Posterior cingulate gyrus (tissue), 11 donors: ENCODE data around the gene SLCO4A1.

Source experiments
- DNase-seq, 10 donors: peaks; one replicate each; pipeline versions ENCODE4 v3.0.0 to v3.0.0-alpha.2; 2020 to 2021; ENCODE audit warnings: mixed read lengths in 3 of 10
- intact Hi-C: fragments of 100-400 bp; cut with DNase I; formaldehyde crosslinking; loops from one replicate; pipeline ENCODE4 v1.15.1; 2023

The SLCO4A1 gene

GRCh38 chr20:62706857-62707256 is 64.6 kb downstream of the SLCO4A1 start:
- intact Hi-C loops: no loop called here
- no peak for DNase-seq

DNA sequence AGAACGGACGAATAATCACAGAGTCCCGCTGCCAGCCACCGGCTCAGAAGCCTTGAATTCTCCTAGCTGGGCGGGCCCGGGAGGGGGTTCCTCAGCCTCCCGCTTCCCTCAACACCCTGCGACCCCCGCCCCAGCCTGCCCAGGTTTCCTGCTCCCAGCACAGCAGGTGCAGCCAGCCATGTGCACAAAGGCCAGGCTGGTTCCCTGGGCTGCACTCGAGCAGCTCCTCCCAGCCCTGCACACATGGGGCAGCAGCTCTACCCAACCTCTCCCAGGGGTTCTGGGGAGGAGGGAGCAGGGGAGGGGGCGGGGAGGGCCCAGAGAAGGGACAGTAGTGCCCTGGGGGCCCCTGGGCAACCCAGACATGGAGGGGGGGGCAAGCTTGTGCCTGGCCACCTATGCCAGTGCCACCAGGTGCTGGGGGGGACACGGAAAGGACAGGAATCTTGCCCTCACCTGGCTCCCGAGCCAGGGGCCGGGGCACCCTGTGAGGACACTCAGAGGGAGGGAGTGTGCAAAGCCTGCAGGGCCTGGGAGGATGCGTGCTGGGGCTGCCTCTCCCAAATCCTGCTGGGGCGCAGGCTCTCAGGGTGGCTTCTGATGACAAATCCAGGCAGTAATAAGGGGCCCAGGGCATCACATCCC is 65.1 kb downstream of the SLCO4A1 start:
- DNase-seq: peak in 2 of 10 donors; percentile 68 to 74
- intact Hi-C loops: no loop called here

DNA sequence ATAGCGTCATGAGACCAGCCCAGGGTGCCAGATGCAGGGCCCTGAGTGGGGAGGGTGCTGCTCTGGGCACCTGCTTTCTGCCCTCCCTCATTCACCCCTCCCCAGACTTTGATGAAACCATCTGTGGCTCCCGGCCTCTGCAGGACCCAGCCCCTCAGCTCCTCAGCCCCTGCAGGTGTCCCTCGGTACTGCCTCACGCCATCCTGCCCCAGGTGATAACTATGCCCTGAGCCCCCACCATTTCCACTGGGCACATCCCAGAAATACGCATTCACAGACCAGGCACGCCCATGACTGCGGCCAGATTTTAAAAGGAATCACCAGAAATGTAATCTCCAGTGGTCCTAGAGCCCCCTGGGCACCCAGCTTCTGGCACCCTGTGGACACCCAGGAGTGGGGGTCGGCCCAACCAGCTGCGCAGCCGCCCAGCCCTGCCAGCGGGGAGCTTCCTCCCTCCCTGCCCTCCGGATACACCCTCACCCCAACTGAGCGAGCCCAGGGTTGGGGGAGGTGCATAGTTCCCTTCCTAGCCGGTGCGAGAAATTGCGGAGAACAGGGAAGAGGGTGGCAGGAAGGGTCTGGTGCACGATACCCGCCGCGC is 65.7 kb downstream of the SLCO4A1 start:
- DNase-seq: peak in 2 of 10 donors; percentile 73 to 74
- intact Hi-C loops: no loop called here

DNA sequence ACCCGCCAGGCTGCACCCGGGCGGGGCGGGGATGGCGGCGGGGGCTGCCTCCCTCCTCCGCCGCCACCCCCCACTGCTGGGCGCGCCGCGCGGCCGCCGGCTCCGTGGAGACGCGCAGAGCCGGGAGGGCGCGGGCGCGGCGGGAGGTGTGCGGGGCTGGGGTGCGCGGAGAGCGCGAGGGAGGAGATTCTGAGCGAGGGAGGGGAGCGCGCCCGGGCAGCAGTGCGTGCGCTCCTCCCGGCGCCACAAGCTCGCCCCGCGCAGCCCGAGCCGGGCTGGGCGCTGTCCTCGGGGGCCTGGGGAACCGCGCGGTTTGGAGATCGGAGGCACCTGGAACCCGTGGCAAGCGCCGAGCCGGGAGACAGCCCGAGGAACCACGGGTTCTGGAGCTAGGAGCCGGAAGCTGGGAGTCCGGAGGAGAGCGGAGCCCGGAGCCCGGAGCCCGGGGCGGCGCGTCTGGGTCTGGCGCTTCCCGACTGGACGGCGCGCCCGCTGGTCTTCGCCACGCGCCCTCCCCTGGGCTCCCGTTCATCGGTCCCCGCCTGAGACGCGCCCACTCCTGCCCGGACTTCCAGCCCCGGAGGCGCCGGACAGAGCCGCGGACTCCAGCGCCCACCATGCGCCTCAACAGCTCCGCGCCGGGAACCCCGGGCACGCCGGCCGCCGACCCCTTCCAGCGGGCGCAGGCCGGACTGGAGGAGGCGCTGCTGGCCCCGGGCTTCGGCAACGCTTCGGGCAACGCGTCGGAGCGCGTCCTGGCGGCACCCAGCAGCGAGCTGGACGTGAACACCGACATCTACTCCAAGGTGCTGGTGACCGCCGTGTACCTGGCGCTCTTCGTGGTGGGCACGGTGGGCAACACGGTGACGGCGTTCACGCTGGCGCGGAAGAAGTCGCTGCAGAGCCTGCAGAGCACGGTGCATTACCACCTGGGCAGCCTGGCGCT is 66.6 kb downstream of the SLCO4A1 start, which contains the start of gene NTSR1:
NTSR1 (plus strand) TSS at position 246 of the 946 bp plus-strand sequence; CDS start at position 618, 372 bp downstream.
- intact Hi-C loops: no loop called here
- DNase-seq: peak in 2 of 10 donors; percentile 78 to 86

DNA sequence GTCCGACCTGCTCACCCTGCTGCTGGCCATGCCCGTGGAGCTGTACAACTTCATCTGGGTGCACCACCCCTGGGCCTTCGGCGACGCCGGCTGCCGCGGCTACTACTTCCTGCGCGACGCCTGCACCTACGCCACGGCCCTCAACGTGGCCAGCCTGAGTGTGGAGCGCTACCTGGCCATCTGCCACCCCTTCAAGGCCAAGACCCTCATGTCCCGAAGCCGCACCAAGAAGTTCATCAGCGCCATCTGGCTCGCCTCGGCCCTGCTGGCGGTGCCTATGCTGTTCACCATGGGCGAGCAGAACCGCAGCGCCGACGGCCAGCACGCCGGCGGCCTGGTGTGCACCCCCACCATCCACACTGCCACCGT is 67.2 kb downstream of the SLCO4A1 start:
- intact Hi-C loops: no loop called here
- DNase-seq: peak in 1 of 10 donors; percentile 84

- peak in 2 of 10 donors; percentile 49 to 58 for DNase-seq
- intact Hi-C loops: no loop called here
These were observed 68.0 kb downstream of the SLCO4A1 start for GRCh38 chr20:62710221-62710885.

DNA sequence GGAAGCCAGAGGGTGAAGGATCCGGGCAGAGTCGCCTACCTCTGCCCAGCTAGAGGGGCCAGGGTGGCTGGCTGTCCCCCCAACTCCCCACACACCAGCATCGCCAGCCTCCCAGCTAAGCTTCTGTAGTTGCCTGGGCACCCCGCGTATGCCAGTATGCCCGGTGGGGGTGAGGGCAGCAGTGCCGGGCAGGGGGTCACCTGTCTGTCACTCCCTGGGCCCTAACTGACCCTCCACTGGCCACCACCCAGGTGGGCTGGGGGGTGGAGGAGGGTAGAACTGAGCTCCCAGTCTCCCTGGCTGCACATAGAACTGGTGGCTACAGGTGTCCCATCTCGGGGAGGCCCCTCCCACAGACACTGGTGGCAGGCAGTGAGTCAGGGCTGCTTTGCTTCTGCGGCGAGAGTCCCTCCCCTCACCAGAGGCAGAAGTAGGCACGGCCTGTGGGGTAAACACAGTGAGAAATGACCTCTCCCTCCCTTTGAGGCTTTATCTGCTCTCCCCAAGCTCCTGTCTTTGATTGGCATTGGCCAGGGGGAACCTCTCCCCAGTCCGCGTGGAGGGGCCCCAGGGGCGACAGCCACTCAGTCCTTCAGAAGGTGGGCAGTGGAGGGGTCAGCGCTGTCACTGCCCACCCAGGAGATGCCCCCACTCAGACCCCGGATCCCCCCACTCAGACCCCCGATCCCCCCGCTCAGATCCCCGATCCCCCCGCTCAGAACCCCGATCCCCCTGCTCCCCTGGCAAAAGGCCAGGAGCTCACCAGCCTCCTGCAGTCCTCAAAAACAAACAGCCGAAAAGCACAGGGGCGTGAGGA is 68.8 kb downstream of the SLCO4A1 start:
- peak in 2 of 10 donors; percentile 84 to 86 for DNase-seq
- intact Hi-C loops: no loop called here

DNA sequence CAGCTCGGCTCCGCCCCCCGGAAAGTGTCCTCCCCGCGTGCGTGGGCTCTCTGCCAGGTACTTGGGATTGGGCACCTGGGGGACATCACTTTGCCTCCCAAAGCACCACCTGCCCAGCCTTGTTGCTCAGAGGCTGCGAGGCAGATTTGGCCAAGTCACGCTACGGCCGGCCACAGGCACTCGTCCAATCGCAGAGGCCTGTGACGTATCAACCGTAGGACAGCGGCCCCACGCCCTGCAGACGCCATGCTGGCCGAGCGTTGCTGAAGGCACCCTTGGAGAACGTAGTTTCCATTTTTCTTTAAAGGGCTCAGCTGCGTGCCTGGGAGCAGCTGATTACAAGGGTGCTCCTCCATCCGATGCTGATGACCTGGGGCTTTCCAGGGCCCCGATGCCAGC is 69.4 kb downstream of the SLCO4A1 start:
- peak in 1 of 10 donors; percentile 82 for DNase-seq
- intact Hi-C loops: no loop called here

- intact Hi-C loops: no loop called here
- DNase-seq: peak in 2 of 10 donors; percentile 60 to 71
These were observed 70.3 kb downstream of the SLCO4A1 start for GRCh38 chr20:62712606-62713005.

- peak in 2 of 10 donors; percentile 41 to 76 for DNase-seq
- intact Hi-C loops: no loop called here
These were observed 71.7 kb downstream of the SLCO4A1 start for GRCh38 chr20:62714006-62714405.

DNA sequence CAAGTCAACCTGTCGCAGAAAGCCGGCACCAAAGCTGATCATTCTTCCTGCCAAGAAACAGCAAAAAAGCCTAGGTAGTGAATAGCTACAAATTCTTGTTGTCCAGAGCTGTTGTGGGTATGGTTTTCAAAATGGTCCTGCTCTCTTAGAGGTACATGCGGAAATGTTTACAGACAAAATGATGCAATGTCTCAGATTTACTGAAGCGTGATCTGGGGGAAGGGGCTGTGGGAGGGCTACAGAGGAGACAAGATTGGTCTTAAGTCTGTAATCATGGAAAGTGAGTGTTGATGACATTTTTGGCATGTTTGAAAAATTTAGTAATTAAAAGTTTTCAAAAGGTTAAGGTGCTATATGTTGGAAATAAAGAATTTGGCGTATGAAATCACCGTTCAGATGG is 72.5 kb downstream of the SLCO4A1 start:
- DNase-seq: peak in 1 of 10 donors; percentile 16
- intact Hi-C loops: no loop called here

DNA sequence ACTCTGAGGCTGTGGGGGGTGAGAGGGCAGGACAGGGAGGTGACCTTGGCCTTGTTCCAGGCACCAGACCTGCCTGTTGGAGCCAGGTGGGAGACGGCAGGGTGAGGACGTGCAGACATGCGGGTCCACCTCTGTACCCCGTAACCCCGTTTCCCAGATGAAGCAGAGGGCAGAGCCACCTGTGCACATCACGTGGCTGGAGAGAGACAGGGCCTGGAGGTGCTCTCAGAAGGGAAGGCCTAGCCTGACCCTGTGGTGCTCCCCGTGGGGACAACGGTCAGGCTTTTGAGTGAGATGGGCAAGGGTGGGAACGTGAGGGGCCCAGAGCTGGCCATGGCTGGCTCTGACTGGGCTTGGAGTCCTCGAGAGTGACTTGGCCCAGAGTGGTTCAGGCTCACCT is 72.9 kb downstream of the SLCO4A1 start:
- peak in 2 of 10 donors; percentile 25 to 71 for DNase-seq
- intact Hi-C loops: no loop called here

DNA sequence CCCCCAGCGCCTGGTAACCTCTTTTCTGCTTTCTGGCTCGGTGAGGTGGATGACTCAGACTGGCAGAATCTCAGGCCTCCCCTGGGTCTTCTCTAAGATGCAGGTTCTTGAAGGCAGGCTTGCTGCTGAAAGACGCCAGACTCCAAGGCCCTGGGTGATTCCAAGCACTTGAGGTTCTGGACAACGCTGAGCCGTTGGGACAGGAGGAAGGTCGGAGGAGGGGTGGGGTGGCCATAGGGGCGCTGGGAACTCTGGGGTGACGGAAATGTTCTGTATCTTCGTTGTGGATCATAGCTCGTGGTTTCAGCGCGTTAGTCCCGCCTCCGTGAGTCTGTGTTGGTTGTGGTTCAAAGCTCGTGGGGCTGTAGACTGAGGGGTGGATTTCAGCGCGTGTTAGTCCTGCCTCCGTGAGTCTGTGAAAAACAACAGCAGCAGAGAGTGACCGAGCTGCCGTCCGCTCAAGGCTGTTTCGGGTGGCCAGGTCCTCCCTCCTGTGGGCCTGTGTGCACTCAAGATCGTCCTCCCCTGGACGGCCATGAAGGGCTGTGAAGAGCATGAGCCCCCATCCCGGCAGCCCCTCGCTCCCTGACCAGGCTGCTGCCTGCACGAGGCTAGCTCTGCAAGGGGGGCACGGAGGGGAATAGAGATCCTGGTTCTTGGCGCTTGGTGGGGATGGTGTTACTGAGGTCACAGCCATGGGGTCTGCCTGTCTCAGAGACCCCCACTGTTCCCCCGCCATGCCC is 74.1 kb downstream of the SLCO4A1 start:
- intact Hi-C loops: no loop called here
- peak in 2 of 10 donors; percentile 52 to 75 for DNase-seq

- intact Hi-C loops: no loop called here
- peak in 1 of 10 donors; percentile 81 for DNase-seq
These were observed 74.6 kb downstream of the SLCO4A1 start for GRCh38 chr20:62716941-62717310.

DNA sequence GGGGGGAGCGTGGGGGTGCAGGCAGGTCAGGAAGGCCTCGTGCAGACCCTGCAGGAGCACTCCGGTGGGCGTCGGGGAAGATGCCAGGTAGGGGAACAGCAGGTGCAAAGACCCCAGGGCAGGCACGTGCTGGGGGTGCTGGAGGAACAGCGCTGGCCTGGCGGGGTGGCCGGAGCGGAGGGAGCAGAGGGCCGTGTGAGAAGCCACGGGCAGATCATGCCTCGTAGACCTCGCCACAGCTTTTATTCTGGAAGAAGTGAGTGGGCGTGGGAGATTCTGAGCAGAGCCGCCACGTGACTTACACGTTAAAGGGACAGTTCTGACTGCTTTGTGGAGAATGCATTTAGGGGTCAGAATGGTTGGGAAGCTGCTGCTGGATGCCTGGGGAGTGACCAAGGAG is 75.6 kb downstream of the SLCO4A1 start:
- intact Hi-C loops: no loop called here
- DNase-seq: peak in 2 of 10 donors; percentile 77 to 78

DNA sequence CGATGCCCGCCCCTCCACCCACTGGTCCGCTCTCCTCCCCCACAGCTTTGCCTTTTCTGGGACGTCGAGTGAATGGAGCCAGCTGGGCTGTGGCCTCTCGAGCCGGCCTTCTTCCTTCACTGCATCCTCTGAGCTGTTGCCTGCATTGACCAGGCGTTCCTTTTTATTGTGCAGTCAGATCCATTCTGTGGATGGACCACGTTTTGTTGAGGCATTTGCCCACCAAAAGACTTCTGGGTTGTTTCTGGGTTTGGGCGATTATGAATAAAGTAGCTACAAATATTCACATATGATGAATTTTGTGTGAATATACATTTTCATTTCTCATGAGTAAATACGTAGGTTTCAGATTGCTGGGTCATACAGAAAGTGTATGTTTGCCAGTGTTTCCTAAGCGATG is 76.2 kb downstream of the SLCO4A1 start:
- DNase-seq: peak in 2 of 10 donors; percentile 27 to 42
- intact Hi-C loops: no loop called here

- intact Hi-C loops: no loop called here
- peak in 1 of 10 donors; percentile 1 for DNase-seq
These were observed 77.1 kb downstream of the SLCO4A1 start for GRCh38 chr20:62719250-62719935.
